Measurements from ENCODE around the gene MRPL24. TPM values are rescaled to one million over a fixed set of nuclear protein-coding genes. Genes with fewer than 3 reads are reported as not detected.

Gene MRPL24
- total RNA-seq, 2 experiments from 2014 or later: 11.7 to 11.9 TPM

DNA sequence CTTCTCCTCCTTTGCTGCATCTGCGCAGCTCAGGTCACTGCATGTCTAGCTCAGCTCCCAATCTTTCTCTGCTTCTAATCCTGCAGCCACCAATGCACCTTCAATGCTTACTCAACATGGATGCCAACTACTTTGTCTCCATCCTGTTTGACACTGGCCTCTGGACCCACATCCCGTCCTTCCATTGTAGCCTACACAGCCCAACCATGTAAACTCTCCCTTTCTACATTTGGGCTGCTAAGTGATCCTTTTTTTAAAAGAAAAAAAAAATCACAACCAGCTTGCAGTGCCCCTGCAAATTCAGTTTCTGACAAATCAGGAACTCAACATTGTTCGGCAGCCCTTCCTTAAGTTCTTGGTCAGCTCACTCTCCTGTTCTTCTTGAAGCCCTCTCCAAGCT, 26.1 kb downstream of the MRPL24 start:
- no peak for DNase-seq
- Histone ChIP-seq H3K9me3 (ENCODE audit: control insufficient read depth in 1 of 2, insufficient read depth in 1 of 2, low read length in 2 of 2) (no peaks in the 10 kb centered on the region), H3K36me3 (ENCODE audit: insufficient read depth, low read length) (peaks cover 11% of the 10 kb centered on the region), H3K27ac (ENCODE audit: low read depth in 1 of 2, low read length in 2 of 2) (no peak overlapping the region), H3K4me3 (ENCODE audit: low read length) (no peak overlapping the region), H3K4me1 (ENCODE audit: insufficient read depth, low read length) (no peaks in the 10 kb centered on the region), H3K27me3 (ENCODE audit: control insufficient read depth in 1 of 2, insufficient read depth in 2 of 2, low read length in 2 of 2) (no peaks in the 10 kb centered on the region)
- POLR2A ChIA-PET: interaction anchor here (1.0 to 2.2 kb wide), 2 partner anchors 8 to 24 kb away, joined by 4 to 8 read pairs; no protein-coding TSS in a partner anchor
- Mint-ChIP-seq H3K36me3 (ENCODE audit: low read depth) (peaks cover 25% of the 10 kb centered on the region), H3K4me3 (no peak overlapping the region), H3K27me3 (no peaks in the 10 kb centered on the region), H3K4me1 (ENCODE audit: low read depth) (no peaks in the 10 kb centered on the region), H3K9me3 (no peaks in the 10 kb centered on the region), H3K27ac (no peak overlapping the region)
- TF ChIP-seq, protein P1, sequence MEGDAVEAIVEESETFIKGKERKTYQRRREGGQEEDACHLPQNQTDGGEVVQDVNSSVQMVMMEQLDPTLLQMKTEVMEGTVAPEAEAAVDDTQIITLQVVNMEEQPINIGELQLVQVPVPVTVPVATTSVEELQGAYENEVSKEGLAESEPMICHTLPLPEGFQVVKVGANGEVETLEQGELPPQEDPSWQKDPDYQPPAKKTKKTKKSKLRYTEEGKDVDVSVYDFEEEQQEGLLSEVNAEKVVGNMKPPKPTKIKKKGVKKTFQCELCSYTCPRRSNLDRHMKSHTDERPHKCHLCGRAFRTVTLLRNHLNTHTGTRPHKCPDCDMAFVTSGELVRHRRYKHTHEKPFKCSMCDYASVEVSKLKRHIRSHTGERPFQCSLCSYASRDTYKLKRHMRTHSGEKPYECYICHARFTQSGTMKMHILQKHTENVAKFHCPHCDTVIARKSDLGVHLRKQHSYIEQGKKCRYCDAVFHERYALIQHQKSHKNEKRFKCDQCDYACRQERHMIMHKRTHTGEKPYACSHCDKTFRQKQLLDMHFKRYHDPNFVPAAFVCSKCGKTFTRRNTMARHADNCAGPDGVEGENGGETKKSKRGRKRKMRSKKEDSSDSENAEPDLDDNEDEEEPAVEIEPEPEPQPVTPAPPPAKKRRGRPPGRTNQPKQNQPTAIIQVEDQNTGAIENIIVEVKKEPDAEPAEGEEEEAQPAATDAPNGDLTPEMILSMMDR (IDR thresholded peaks at IDR 0.05): no peak
- intact Hi-C loops (cut with DNase I, micrococcal nuclease): no loop called here
- CTCF ChIA-PET: interaction anchor here (1.6 to 2.4 kb wide), 3 partner anchors 9 to 25 kb away, joined by 4 to 8 read pairs (median 8); partner anchors contain the start of gene CRABP2
- no peak for ATAC-seq (ENCODE audit: poor library complexity)

DNA sequence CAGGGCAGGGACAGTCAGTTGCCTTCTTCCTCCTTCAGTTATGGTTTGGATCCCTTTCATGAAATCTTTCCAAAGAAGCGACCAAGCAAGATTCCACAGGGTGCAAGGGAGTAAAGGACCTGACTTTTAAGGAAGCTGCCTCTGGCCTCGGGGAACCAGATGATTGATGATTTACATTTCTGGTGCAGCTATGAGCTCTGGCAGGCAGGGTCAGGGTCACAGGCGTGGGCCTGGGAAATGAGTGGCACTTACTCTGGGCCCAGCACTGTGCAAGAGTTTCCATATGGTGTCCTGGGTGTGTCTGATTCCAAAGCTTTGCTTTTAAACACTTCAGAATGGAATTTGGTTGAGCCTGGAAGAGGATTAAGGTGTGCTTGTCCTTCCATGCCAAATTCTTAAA, 28.3 kb downstream of the MRPL24 start:
- Histone ChIP-seq H3K9me3 (ENCODE audit: control insufficient read depth in 1 of 2, insufficient read depth in 1 of 2, low read length in 2 of 2) (no peaks in the 10 kb centered on the region), H3K27me3 (ENCODE audit: control insufficient read depth in 1 of 2, insufficient read depth in 2 of 2, low read length in 2 of 2) (no peaks in the 10 kb centered on the region), H3K4me1 (ENCODE audit: insufficient read depth, low read length) (no peaks in the 10 kb centered on the region), H3K4me3 (ENCODE audit: low read length) (no peak overlapping the region), H3K36me3 (ENCODE audit: insufficient read depth, low read length) (peaks cover 6% of the 10 kb centered on the region), H3K27ac (ENCODE audit: low read depth in 1 of 2, low read length in 2 of 2) (no peak overlapping the region)
- Mint-ChIP-seq H3K27ac (no peak overlapping the region), H3K4me1 (ENCODE audit: low read depth) (no peaks in the 10 kb centered on the region), H3K9me3 (no peaks in the 10 kb centered on the region), H3K36me3 (ENCODE audit: low read depth) (peaks cover 23% of the 10 kb centered on the region), H3K27me3 (no peaks in the 10 kb centered on the region), H3K4me3 (no peak overlapping the region)
- intact Hi-C loops (cut with DNase I, micrococcal nuclease): no loop called here
- CTCF ChIA-PET: interaction anchor here (2.8 to 3.0 kb wide), 2 partner anchors 14 to 23 kb away, joined by 7 to 11 read pairs; no protein-coding TSS in a partner anchor
- DNase-seq (no peak), ATAC-seq (ENCODE audit: poor library complexity) (no peak)
- TF ChIP-seq, protein P1 (IDR thresholded peaks at IDR 0.05): no peak
- POLR2A ChIA-PET: interaction anchor here (0.8 kb wide), 1 partner anchor 9 kb away, joined by 4 read pairs; no protein-coding TSS in a partner anchor

DNA sequence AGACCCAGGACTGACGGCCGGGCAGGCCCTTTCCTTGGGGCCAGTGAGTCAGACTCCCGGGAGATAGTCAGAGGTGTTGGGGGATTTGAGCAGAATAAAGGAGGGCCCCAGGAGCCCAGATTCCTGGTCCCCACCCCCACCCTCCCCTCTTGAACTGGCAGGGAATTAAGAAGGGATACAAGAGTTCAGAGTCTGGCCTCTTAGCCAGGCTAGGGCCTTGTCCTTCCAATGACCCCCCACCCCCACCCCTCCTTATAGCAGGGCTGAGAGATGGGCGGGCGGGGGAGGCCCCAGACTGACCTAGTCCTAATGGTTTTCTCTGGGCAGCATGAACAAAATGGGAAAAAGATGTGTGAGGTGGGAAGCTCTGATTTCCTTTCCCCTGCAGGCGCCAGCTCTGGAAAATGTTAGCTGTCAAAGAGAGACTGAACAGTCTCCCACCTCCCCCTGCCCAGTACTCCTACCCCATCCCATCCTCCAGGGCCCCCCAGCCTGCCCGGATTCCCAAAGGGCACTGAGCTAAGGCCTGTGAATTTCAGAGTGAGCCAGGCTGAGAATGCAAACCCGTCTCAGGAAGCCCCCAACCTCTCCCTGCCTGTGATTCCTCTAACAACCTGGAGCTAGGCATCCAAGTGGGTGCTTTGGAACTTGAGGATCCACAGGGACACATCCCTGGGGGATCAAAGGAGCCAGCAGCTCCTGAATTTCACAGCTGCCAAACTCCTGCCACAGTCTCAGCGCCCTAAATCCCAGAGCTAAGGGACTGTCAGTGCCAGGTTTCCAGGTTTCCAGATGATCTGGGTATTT, 29.7 kb downstream of the MRPL24 start:
- ATAC-seq (ENCODE audit: poor library complexity) (no peak), DNase-seq (peak in 1 of 14 experiments; percentile 6)
- no peaks in the 10 kb centered on the region for H3K9me3 Mint-ChIP-seq
- TF ChIP-seq, protein P1 (IDR thresholded peaks at IDR 0.05): no peak
- H3K36me3 Mint-ChIP-seq (ENCODE audit: low read depth): peaks cover 14% of the 10 kb centered on the region
- intact Hi-C loops (cut with DNase I, micrococcal nuclease): no loop called here
- Histone ChIP-seq H3K4me3 (ENCODE audit: low read length) (no peak overlapping the region), H3K27me3 (ENCODE audit: control insufficient read depth in 1 of 2, insufficient read depth in 2 of 2, low read length in 2 of 2) (no peaks in the 10 kb centered on the region), H3K36me3 (ENCODE audit: insufficient read depth, low read length) (peaks cover 3% of the 10 kb centered on the region), H3K27ac (ENCODE audit: low read depth in 1 of 2, low read length in 2 of 2) (no peak overlapping the region), H3K4me1 (ENCODE audit: insufficient read depth, low read length) (peaks cover 14% of the 10 kb centered on the region), H3K9me3 (ENCODE audit: control insufficient read depth in 1 of 2, insufficient read depth in 1 of 2, low read length in 2 of 2) (no peaks in the 10 kb centered on the region)
- no peaks in the 10 kb centered on the region for H3K27me3 Mint-ChIP-seq
- CTCF ChIA-PET: interaction anchor here (2.8 to 3.0 kb wide), 2 partner anchors 15 to 21 kb away, joined by 7 to 11 read pairs; no protein-coding TSS in a partner anchor
- POLR2A ChIA-PET: no interaction called here
- no peak overlapping the region for H3K27ac Mint-ChIP-seq
- peaks cover 11% of the 10 kb centered on the region for H3K4me1 Mint-ChIP-seq (ENCODE audit: low read depth)
- H3K4me3 Mint-ChIP-seq: no peak overlapping the region

Measured in CD4-positive, alpha-beta T cell (primary cell).